Testis (tissue), 2 donors: ENCODE results near the gene MCCD1.

Experiments used
- POLR2A ChIP-seq: fragments of 450-650 bp; IDR thresholded peaks from one replicate; pipeline ENCODE4 v1.6.1; 2017; ENCODE audit warnings: antibody characterized with exemption, mild to moderate bottlenecking, moderate library complexity
- TF ChIP-seq, protein P1 (sequence below), 3 experiments: fragments of 450-650 bp in 2 of 3; fragments of 200-600 bp in 1 of 3; sonication (generic) in 1 of 3; IDR thresholded peaks; one replicate each; pipeline ENCODE4 v1.5.1; 2016 to 2019; ENCODE audit warnings: antibody characterized with exemption in 3 of 3, mild to moderate bottlenecking in 2 of 3, moderate library complexity in 1 of 3

DNA sequence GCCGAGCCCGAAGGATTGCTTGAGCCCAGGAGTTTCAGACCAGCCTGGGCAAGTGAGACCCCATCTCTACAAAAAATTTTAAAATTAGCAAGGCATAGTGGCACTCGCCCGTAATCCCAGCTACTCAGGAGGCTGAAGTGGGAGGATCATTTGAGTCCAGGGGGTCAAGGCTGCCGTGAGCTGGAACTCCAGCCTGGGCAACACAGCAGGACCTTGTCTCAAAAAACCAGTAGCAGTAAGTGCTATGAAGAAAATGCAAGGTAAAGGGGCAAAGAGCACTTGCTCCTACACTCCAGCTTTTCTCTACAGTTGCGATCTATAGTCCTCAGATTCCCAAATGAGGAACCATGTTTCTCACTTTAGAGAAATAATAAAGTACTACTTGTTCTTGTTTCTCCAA lies 14.9 kb downstream of the MCCD1 start:
- TF ChIP-seq, protein P1, sequence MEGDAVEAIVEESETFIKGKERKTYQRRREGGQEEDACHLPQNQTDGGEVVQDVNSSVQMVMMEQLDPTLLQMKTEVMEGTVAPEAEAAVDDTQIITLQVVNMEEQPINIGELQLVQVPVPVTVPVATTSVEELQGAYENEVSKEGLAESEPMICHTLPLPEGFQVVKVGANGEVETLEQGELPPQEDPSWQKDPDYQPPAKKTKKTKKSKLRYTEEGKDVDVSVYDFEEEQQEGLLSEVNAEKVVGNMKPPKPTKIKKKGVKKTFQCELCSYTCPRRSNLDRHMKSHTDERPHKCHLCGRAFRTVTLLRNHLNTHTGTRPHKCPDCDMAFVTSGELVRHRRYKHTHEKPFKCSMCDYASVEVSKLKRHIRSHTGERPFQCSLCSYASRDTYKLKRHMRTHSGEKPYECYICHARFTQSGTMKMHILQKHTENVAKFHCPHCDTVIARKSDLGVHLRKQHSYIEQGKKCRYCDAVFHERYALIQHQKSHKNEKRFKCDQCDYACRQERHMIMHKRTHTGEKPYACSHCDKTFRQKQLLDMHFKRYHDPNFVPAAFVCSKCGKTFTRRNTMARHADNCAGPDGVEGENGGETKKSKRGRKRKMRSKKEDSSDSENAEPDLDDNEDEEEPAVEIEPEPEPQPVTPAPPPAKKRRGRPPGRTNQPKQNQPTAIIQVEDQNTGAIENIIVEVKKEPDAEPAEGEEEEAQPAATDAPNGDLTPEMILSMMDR (IDR thresholded peaks at IDR 0.05) = no peak
- TF ChIP-seq POLR2A = no peak
